Astrocyte (in vitro differentiated cells and primary cell): ENCODE results near the gene STK24. TPM values are rescaled to one million over a fixed set of nuclear protein-coding genes. Genes with fewer than 3 reads are reported as not detected.

ENCODE experiments used
- DNase-seq: peaks from one replicate; pipeline ENCODE4 v3.0.0-alpha.2; 2010; ENCODE audit warnings: low read depth
- FAIRE-seq: peaks from 2 replicates; lab custom pipeline; 2011; peaks lifted over from hg19 to GRCh38; lab: Jason Lieb, UNC
- H2AFZ ChIP-seq: 2 replicates; pipeline ENCODE4 v1.6.0; 2012; ENCODE audit warnings: low read depth, low read length, inconsistent platforms
- H3K27ac ChIP-seq: 2 replicates; pipeline ENCODE4 v1.5.1; 2011; ENCODE audit warnings: low read depth, low read length, inconsistent platforms
- H3K27me3 ChIP-seq: 2 replicates; pipeline ENCODE4 v1.6.0; 2011; ENCODE audit warnings: low read length, inconsistent platforms; ENCODE audit not compliant: insufficient read depth
- H3K36me3 ChIP-seq: 2 replicates; pipeline ENCODE4 v1.5.1; 2011; ENCODE audit warnings: low read length, inconsistent platforms; ENCODE audit not compliant: insufficient read depth
- H3K4me1 ChIP-seq: 2 replicates; pipeline ENCODE4 v1.5.1; 2011; ENCODE audit warnings: low read length, inconsistent platforms; ENCODE audit not compliant: insufficient read depth
- H3K4me2 ChIP-seq: 2 replicates; pipeline ENCODE4 v1.6.0; 2012; ENCODE audit warnings: low read length, inconsistent platforms
- H3K4me3 ChIP-seq: 2 replicates; pipeline ENCODE4 v1.5.1; 2011; ENCODE audit warnings: low read depth, mild to moderate bottlenecking, low read length, inconsistent platforms; ENCODE audit not compliant: insufficient read depth
- H3K79me2 ChIP-seq: 2 replicates; pipeline ENCODE4 v1.6.0; 2012; ENCODE audit warnings: mild to moderate bottlenecking, low read length, inconsistent platforms; ENCODE audit not compliant: insufficient read depth
- H3K9ac ChIP-seq: 2 replicates; pipeline ENCODE4 v1.6.0; 2012; ENCODE audit warnings: mild to moderate bottlenecking, low read length, inconsistent platforms
- H3K9me3 ChIP-seq: 2 replicates; pipeline ENCODE4 v1.5.1; 2012; ENCODE audit warnings: low read depth, mild to moderate bottlenecking, low read length, inconsistent platforms; ENCODE audit not compliant: insufficient read depth
- H4K20me1 ChIP-seq: 2 replicates; pipeline ENCODE4 v1.6.0; 2012; ENCODE audit warnings: low read length, inconsistent platforms; ENCODE audit not compliant: insufficient read depth
- H3K27ac Mint-ChIP-seq: one replicate; pipeline ENCODE4 v1.8.0; 2021; ENCODE audit warnings: mild to moderate bottlenecking, mixed read lengths; ENCODE audit not compliant: unreplicated experiment
- H3K27me3 Mint-ChIP-seq: one replicate; pipeline ENCODE4 v1.8.0; 2021; ENCODE audit warnings: low read depth, mixed read lengths; ENCODE audit not compliant: unreplicated experiment
- H3K36me3 Mint-ChIP-seq: one replicate; pipeline ENCODE4 v1.8.0; 2021; ENCODE audit warnings: low read depth, mixed read lengths; ENCODE audit not compliant: unreplicated experiment
- H3K4me1 Mint-ChIP-seq: one replicate; pipeline ENCODE4 v1.8.0; 2021; ENCODE audit warnings: low read depth, mixed read lengths; ENCODE audit not compliant: unreplicated experiment
- H3K4me3 Mint-ChIP-seq: one replicate; pipeline ENCODE4 v1.8.0; 2021; ENCODE audit warnings: mild to moderate bottlenecking, moderate library complexity, mixed read lengths; ENCODE audit not compliant: unreplicated experiment
- H3K9me3 Mint-ChIP-seq: one replicate; pipeline ENCODE4 v1.8.0; 2021; ENCODE audit warnings: mild to moderate bottlenecking, mixed read lengths; ENCODE audit not compliant: unreplicated experiment
- CTCF ChIP-seq: IDR thresholded peaks from 2 replicates; pipeline ENCODE4 v1.5.1; 2011; ENCODE audit warnings: low read depth, mild to moderate bottlenecking, inconsistent platforms, low read length, moderate library complexity; ENCODE audit not compliant: insufficient read depth
- EZH2 ChIP-seq: IDR thresholded peaks from 2 replicates; pipeline ENCODE4 v1.6.1; 2012; ENCODE audit warnings: mild to moderate bottlenecking, low read length, inconsistent platforms; ENCODE audit not compliant: insufficient read depth
- total RNA-seq: library from RNA; stranded (reverse); gene quantifications from 2 replicates; pipeline ENCODE4 v1.2.1, GENCODE V29; 2021

The STK24 gene
- total RNA-seq, 1 donor from 2014 or later = 96.1 TPM

GRCh38 chr13:98613591-98613990 is 36.7 kb upstream of the STK24 start:
- H3K27ac ChIP-seq = no peak overlapping the region
- Mint-ChIP-seq H3K27ac (no peak overlapping the region), H3K9me3 (peaks cover 4% of the 10 kb centered on the region), H3K4me1 (no peaks in the 10 kb centered on the region), H3K36me3 (no peaks in the 10 kb centered on the region), H3K4me3 (no peak overlapping the region), H3K27me3 (peaks cover 32% of the 10 kb centered on the region)
- H3K4me2 ChIP-seq = no peak overlapping the region
- H2AFZ ChIP-seq = no peak overlapping the region
- TF ChIP-seq CTCF (no peak), EZH2 (no peak)
- no peaks in the 10 kb centered on the region for H4K20me1 ChIP-seq
- no peaks in the 10 kb centered on the region for H3K4me1 ChIP-seq
- no peak overlapping the region for H3K9ac ChIP-seq
- H3K27me3 ChIP-seq = no peaks in the 10 kb centered on the region
- H3K36me3 ChIP-seq = no peaks in the 10 kb centered on the region
- DNase-seq (no peak), FAIRE-seq (no peak)
- H3K79me2 ChIP-seq = no peaks in the 10 kb centered on the region
- H3K9me3 ChIP-seq = no peaks in the 10 kb centered on the region
- no peak overlapping the region for H3K4me3 ChIP-seq

- peaks cover 3% of the 10 kb centered on the region for H3K27me3 ChIP-seq
These were observed 32.8 kb upstream of the STK24 start for GRCh38 chr13:98609756-98610155.

More at GRCh38 chr13:98609756-98610155, 32.8 kb upstream of the STK24 start:
- Histone ChIP-seq H4K20me1 (no peaks in the 10 kb centered on the region), H3K79me2 (no peaks in the 10 kb centered on the region), H3K9me3 (no peaks in the 10 kb centered on the region), H2AFZ (no peak overlapping the region), H3K36me3 (no peaks in the 10 kb centered on the region), H3K4me2 (no peak overlapping the region), H3K4me3 (no peak overlapping the region), H3K27ac (no peak overlapping the region), H3K9ac (no peak overlapping the region), H3K4me1 (no peaks in the 10 kb centered on the region)
- H3K36me3 Mint-ChIP-seq = no peaks in the 10 kb centered on the region
- H3K4me3 Mint-ChIP-seq = no peak overlapping the region
- no peak for DNase-seq
- H3K9me3 Mint-ChIP-seq = peaks cover 4% of the 10 kb centered on the region
- no peaks in the 10 kb centered on the region for H3K4me1 Mint-ChIP-seq
- H3K27me3 Mint-ChIP-seq = peaks cover 25% of the 10 kb centered on the region
- no peak for FAIRE-seq
- no peak overlapping the region for H3K27ac Mint-ChIP-seq
- TF ChIP-seq EZH2 = no peak
- TF ChIP-seq CTCF = no peak
